ENCODE measurements around the gene LRRTM4.

Gene LRRTM4

GRCh38 chr2:77395011-77395410 lies 127.2 kb downstream of the LRRTM4 start:
- no CpG with 5 or more reads among the region's 1 CpG for WGBS (ENCODE audit: insufficient coverage)
- no peaks in the 10 kb centered on the region for H3K4me1 ChIP-seq (ENCODE audit: control extremely low read depth in 1 of 4, control insufficient read depth in 4 of 4, insufficient read depth in 4 of 4, low read length in 3 of 4)
- CTCF ChIA-PET: no interaction called here
- H3K4me3 ChIP-seq (ENCODE audit: control insufficient read depth in 1 of 7, extremely low read depth in 1 of 7, insufficient read depth in 4 of 7, low read depth in 2 of 7, low read length in 6 of 7): no peak overlapping the region
- POLR2A ChIA-PET: no interaction called here
- no peaks in the 10 kb centered on the region for H3K36me3 ChIP-seq (ENCODE audit: control insufficient read depth in 4 of 4, insufficient read depth in 4 of 4, low read length in 3 of 4)
- no peak for DNase-seq
- no peaks in the 10 kb centered on the region for H3K27me3 ChIP-seq (replicated peaks in 2 of 5; ENCODE audit: control insufficient read depth in 4 of 5, insufficient read depth in 5 of 5, low read length in 4 of 5)
- no peaks in the 10 kb centered on the region for H3K9me3 ChIP-seq (ENCODE audit: control extremely low read depth in 1 of 5, control insufficient read depth in 4 of 5, insufficient read depth in 2 of 5, low read depth in 1 of 5, low read length in 4 of 5)
- H3K27ac ChIP-seq (ENCODE audit: insufficient read depth in 1 of 2, low read depth in 1 of 2, low read length in 2 of 2, poor library complexity in 1 of 2, severe bottlenecking in 2 of 2): no peak overlapping the region

GRCh38 chr2:77391119-77391518 lies 131.1 kb downstream of the LRRTM4 start:
- Histone ChIP-seq H3K27ac (ENCODE audit: insufficient read depth in 1 of 2, low read depth in 1 of 2, low read length in 2 of 2, poor library complexity in 1 of 2, severe bottlenecking in 2 of 2) (no peak overlapping the region), H3K27me3 (replicated peaks in 2 of 5; ENCODE audit: control insufficient read depth in 4 of 5, insufficient read depth in 5 of 5, low read length in 4 of 5) (peaks cover 0 to 2% (median 0%) of the 10 kb centered on the region in 5 experiments), H3K4me1 (ENCODE audit: control extremely low read depth in 1 of 4, control insufficient read depth in 4 of 4, insufficient read depth in 4 of 4, low read length in 3 of 4) (no peaks in the 10 kb centered on the region), H3K9me3 (ENCODE audit: control extremely low read depth in 1 of 5, control insufficient read depth in 4 of 5, insufficient read depth in 2 of 5, low read depth in 1 of 5, low read length in 4 of 5) (no peaks in the 10 kb centered on the region), H3K36me3 (ENCODE audit: control insufficient read depth in 4 of 4, insufficient read depth in 4 of 4, low read length in 3 of 4) (no peaks in the 10 kb centered on the region), H3K4me3 (ENCODE audit: control insufficient read depth in 1 of 7, extremely low read depth in 1 of 7, insufficient read depth in 4 of 7, low read depth in 2 of 7, low read length in 6 of 7) (no peak overlapping the region)
- ChIA-PET CTCF (interaction anchor here (0.8 kb wide), 1 partner anchor 14 kb away, joined by 3 read pairs; no protein-coding TSS in a partner anchor), POLR2A (no interaction called here)
- no peak for DNase-seq

GRCh38 chr2:77387324-77387723 lies 134.9 kb downstream of the LRRTM4 start:
- Histone ChIP-seq H3K4me3 (ENCODE audit: control insufficient read depth in 1 of 7, extremely low read depth in 1 of 7, insufficient read depth in 4 of 7, low read depth in 2 of 7, low read length in 6 of 7) (no peak overlapping the region), H3K27me3 (replicated peaks in 2 of 5; ENCODE audit: control insufficient read depth in 4 of 5, insufficient read depth in 5 of 5, low read length in 4 of 5) (peaks cover 0 to 2% (median 0%) of the 10 kb centered on the region in 5 experiments), H3K27ac (ENCODE audit: insufficient read depth in 1 of 2, low read depth in 1 of 2, low read length in 2 of 2, poor library complexity in 1 of 2, severe bottlenecking in 2 of 2) (no peak overlapping the region), H3K4me1 (ENCODE audit: control extremely low read depth in 1 of 4, control insufficient read depth in 4 of 4, insufficient read depth in 4 of 4, low read length in 3 of 4) (no peaks in the 10 kb centered on the region), H3K36me3 (ENCODE audit: control insufficient read depth in 4 of 4, insufficient read depth in 4 of 4, low read length in 3 of 4) (no peaks in the 10 kb centered on the region), H3K9me3 (ENCODE audit: control extremely low read depth in 1 of 5, control insufficient read depth in 4 of 5, insufficient read depth in 2 of 5, low read depth in 1 of 5, low read length in 4 of 5) (no peaks in the 10 kb centered on the region)
- no peak for DNase-seq
- ChIA-PET CTCF (no interaction called here), POLR2A (no interaction called here)
- WGBS (ENCODE audit: insufficient coverage): 10% methylated on average over 1 of the region's 3 CpGs

- ChIA-PET CTCF (no interaction called here), POLR2A (no interaction called here)
- H3K27me3 ChIP-seq (replicated peaks in 2 of 5; ENCODE audit: control insufficient read depth in 4 of 5, insufficient read depth in 5 of 5, low read length in 4 of 5): no peaks in the 10 kb centered on the region
- H3K4me3 ChIP-seq (ENCODE audit: control insufficient read depth in 1 of 7, extremely low read depth in 1 of 7, insufficient read depth in 4 of 7, low read depth in 2 of 7, low read length in 6 of 7): no peak overlapping the region
- no peak for DNase-seq
- H3K9me3 ChIP-seq (ENCODE audit: control extremely low read depth in 1 of 5, control insufficient read depth in 4 of 5, insufficient read depth in 2 of 5, low read depth in 1 of 5, low read length in 4 of 5): no peaks in the 10 kb centered on the region
- no peaks in the 10 kb centered on the region for H3K4me1 ChIP-seq (ENCODE audit: control extremely low read depth in 1 of 4, control insufficient read depth in 4 of 4, insufficient read depth in 4 of 4, low read length in 3 of 4)
- no peak overlapping the region for H3K27ac ChIP-seq (ENCODE audit: insufficient read depth in 1 of 2, low read depth in 1 of 2, low read length in 2 of 2, poor library complexity in 1 of 2, severe bottlenecking in 2 of 2)
- no peaks in the 10 kb centered on the region for H3K36me3 ChIP-seq (ENCODE audit: control insufficient read depth in 4 of 4, insufficient read depth in 4 of 4, low read length in 3 of 4)
Measured at GRCh38 chr2:77372636-77373035, 149.5 kb downstream of the LRRTM4 start.

- Histone ChIP-seq H3K4me3 (ENCODE audit: control insufficient read depth in 1 of 7, extremely low read depth in 1 of 7, insufficient read depth in 4 of 7, low read depth in 2 of 7, low read length in 6 of 7) (no peak overlapping the region), H3K36me3 (ENCODE audit: control insufficient read depth in 4 of 4, insufficient read depth in 4 of 4, low read length in 3 of 4) (no peaks in the 10 kb centered on the region), H3K4me1 (ENCODE audit: control extremely low read depth in 1 of 4, control insufficient read depth in 4 of 4, insufficient read depth in 4 of 4, low read length in 3 of 4) (no peaks in the 10 kb centered on the region), H3K9me3 (ENCODE audit: control extremely low read depth in 1 of 5, control insufficient read depth in 4 of 5, insufficient read depth in 2 of 5, low read depth in 1 of 5, low read length in 4 of 5) (no peaks in the 10 kb centered on the region), H3K27me3 (replicated peaks in 2 of 5; ENCODE audit: control insufficient read depth in 4 of 5, insufficient read depth in 5 of 5, low read length in 4 of 5) (no peaks in the 10 kb centered on the region), H3K27ac (ENCODE audit: insufficient read depth in 1 of 2, low read depth in 1 of 2, low read length in 2 of 2, poor library complexity in 1 of 2, severe bottlenecking in 2 of 2) (no peak overlapping the region)
- DNase-seq: no peak
- WGBS (ENCODE audit: insufficient coverage): no CpG with 5 or more reads among the region's 3 CpGs
- ChIA-PET CTCF (no interaction called here), POLR2A (no interaction called here)
Measured at GRCh38 chr2:77370511-77370910, 151.7 kb downstream of the LRRTM4 start.

GRCh38 chr2:77363277-77363676 lies 158.9 kb downstream of the LRRTM4 start:
- CTCF ChIA-PET: interaction anchor here (1.3 kb wide), 1 partner anchor 36 kb away, joined by 3 read pairs; no protein-coding TSS in a partner anchor
- whole genome bisulfite sequencing (ENCODE audit: insufficient coverage): 100% methylated on average over 2 of the region's 5 CpGs
- no peaks in the 10 kb centered on the region for H3K4me1 ChIP-seq (ENCODE audit: control extremely low read depth in 1 of 4, control insufficient read depth in 4 of 4, insufficient read depth in 4 of 4, low read length in 3 of 4)
- POLR2A ChIA-PET: no interaction called here
- H3K9me3 ChIP-seq (ENCODE audit: control extremely low read depth in 1 of 5, control insufficient read depth in 4 of 5, insufficient read depth in 2 of 5, low read depth in 1 of 5, low read length in 4 of 5): no peaks in the 10 kb centered on the region
- no peak overlapping the region for H3K27ac ChIP-seq (ENCODE audit: insufficient read depth in 1 of 2, low read depth in 1 of 2, low read length in 2 of 2, poor library complexity in 1 of 2, severe bottlenecking in 2 of 2)
- no peaks in the 10 kb centered on the region for H3K27me3 ChIP-seq (replicated peaks in 2 of 5; ENCODE audit: control insufficient read depth in 4 of 5, insufficient read depth in 5 of 5, low read length in 4 of 5)
- H3K36me3 ChIP-seq (ENCODE audit: control insufficient read depth in 4 of 4, insufficient read depth in 4 of 4, low read length in 3 of 4): no peaks in the 10 kb centered on the region
- no peak for DNase-seq
- no peak overlapping the region for H3K4me3 ChIP-seq (ENCODE audit: control insufficient read depth in 1 of 7, extremely low read depth in 1 of 7, insufficient read depth in 4 of 7, low read depth in 2 of 7, low read length in 6 of 7)

- Histone ChIP-seq H3K9me3 (ENCODE audit: control extremely low read depth in 1 of 5, control insufficient read depth in 4 of 5, insufficient read depth in 2 of 5, low read depth in 1 of 5, low read length in 4 of 5) (no peaks in the 10 kb centered on the region), H3K27ac (ENCODE audit: insufficient read depth in 1 of 2, low read depth in 1 of 2, low read length in 2 of 2, poor library complexity in 1 of 2, severe bottlenecking in 2 of 2) (no peak overlapping the region), H3K4me3 (ENCODE audit: control insufficient read depth in 1 of 7, extremely low read depth in 1 of 7, insufficient read depth in 4 of 7, low read depth in 2 of 7, low read length in 6 of 7) (no peak overlapping the region), H3K36me3 (ENCODE audit: control insufficient read depth in 4 of 4, insufficient read depth in 4 of 4, low read length in 3 of 4) (no peaks in the 10 kb centered on the region), H3K4me1 (ENCODE audit: control extremely low read depth in 1 of 4, control insufficient read depth in 4 of 4, insufficient read depth in 4 of 4, low read length in 3 of 4) (no peaks in the 10 kb centered on the region), H3K27me3 (replicated peaks in 2 of 5; ENCODE audit: control insufficient read depth in 4 of 5, insufficient read depth in 5 of 5, low read length in 4 of 5) (no peaks in the 10 kb centered on the region)
- POLR2A ChIA-PET: no interaction called here
- CTCF ChIA-PET: no interaction called here
- DNase-seq: no peak
Measured at GRCh38 chr2:77348821-77349220, 173.4 kb downstream of the LRRTM4 start.

- ChIA-PET POLR2A (no interaction called here), CTCF (no interaction called here)
- peaks cover 0 to 3% (median 0%) of the 10 kb centered on the region in 5 experiments for H3K9me3 ChIP-seq (ENCODE audit: control extremely low read depth in 1 of 5, control insufficient read depth in 4 of 5, insufficient read depth in 2 of 5, low read depth in 1 of 5, low read length in 4 of 5)
- H3K27me3 ChIP-seq (replicated peaks in 2 of 5; ENCODE audit: control insufficient read depth in 4 of 5, insufficient read depth in 5 of 5, low read length in 4 of 5): no peaks in the 10 kb centered on the region
- H3K4me3 ChIP-seq (ENCODE audit: control insufficient read depth in 1 of 7, extremely low read depth in 1 of 7, insufficient read depth in 4 of 7, low read depth in 2 of 7, low read length in 6 of 7): no peak overlapping the region
- no peaks in the 10 kb centered on the region for H3K36me3 ChIP-seq (ENCODE audit: control insufficient read depth in 4 of 4, insufficient read depth in 4 of 4, low read length in 3 of 4)
- no peak overlapping the region for H3K27ac ChIP-seq (ENCODE audit: insufficient read depth in 1 of 2, low read depth in 1 of 2, low read length in 2 of 2, poor library complexity in 1 of 2, severe bottlenecking in 2 of 2)
- H3K4me1 ChIP-seq (ENCODE audit: control extremely low read depth in 1 of 4, control insufficient read depth in 4 of 4, insufficient read depth in 4 of 4, low read length in 3 of 4): no peaks in the 10 kb centered on the region
- no peak for DNase-seq
Measured at GRCh38 chr2:77336013-77336412, 186.2 kb downstream of the LRRTM4 start.
